H9 (cell line): ENCODE results near the gene ATG12. TPM values are rescaled to one million over a fixed set of nuclear protein-coding genes. Genes with fewer than 3 reads are reported as not detected.
A peak's percentile ranks its signal among the peaks of the same experiment; 100 is the strongest.

ENCODE experiments used
- DNase-seq: peaks from one replicate; pipeline ENCODE4 v3.0.0-alpha.2; 2017
- H2AFZ ChIP-seq: one replicate; pipeline ENCODE4 v1.6.1; 2013; ENCODE audit warnings: mild to moderate bottlenecking, low read length, control low read depth, moderate library complexity
- H2AK5ac ChIP-seq: 2 replicates; pipeline ENCODE4 v1.6.1; 2013; ENCODE audit warnings: low read length, control low read depth, mixed read lengths; ENCODE audit not compliant: insufficient read length
- H2BK120ac ChIP-seq: one replicate; pipeline ENCODE4 v1.6.1; 2013; ENCODE audit warnings: low read depth, mild to moderate bottlenecking, low read length, control low read depth, inconsistent platforms; ENCODE audit not compliant: poor library complexity, severe bottlenecking
- H2BK12ac ChIP-seq: 2 replicates; pipeline ENCODE4 v1.6.1; 2013; ENCODE audit warnings: low read length, control low read depth, mixed read lengths, low read depth; ENCODE audit not compliant: insufficient read length
- H2BK15ac ChIP-seq: 2 replicates; pipeline ENCODE4 v1.6.1; 2013; ENCODE audit warnings: low read depth, low read length, control low read depth
- H2BK20ac ChIP-seq: one replicate; pipeline ENCODE4 v1.6.1; 2013; ENCODE audit warnings: low read depth, mild to moderate bottlenecking, low read length, control low read depth, inconsistent platforms; ENCODE audit not compliant: poor library complexity, severe bottlenecking
- H2BK5ac ChIP-seq: 2 replicates; pipeline ENCODE4 v1.6.1; 2013; ENCODE audit warnings: low read length, control low read depth, mixed read lengths; ENCODE audit not compliant: insufficient read length
- H3K14ac ChIP-seq: 2 replicates; pipeline ENCODE4 v1.6.1; 2013; ENCODE audit warnings: low read length, control low read depth; ENCODE audit not compliant: insufficient read depth
- H3K18ac ChIP-seq: 2 replicates; pipeline ENCODE4 v1.6.1; 2013; ENCODE audit warnings: low read depth, mild to moderate bottlenecking, mixed read lengths, low read length, control low read depth; ENCODE audit not compliant: insufficient read length
- H3K23ac ChIP-seq: 2 replicates; pipeline ENCODE4 v1.6.1; 2013; ENCODE audit warnings: low read length, control low read depth, mixed read lengths, low read depth; ENCODE audit not compliant: insufficient read length
- H3K23me2 ChIP-seq: 2 replicates; pipeline ENCODE4 v1.6.1; 2013; ENCODE audit warnings: low read depth, mild to moderate bottlenecking, mixed read lengths, low read length, control low read depth; ENCODE audit not compliant: insufficient read length, poor library complexity, severe bottlenecking
- H3K27ac ChIP-seq: 2 replicates; pipeline ENCODE4 v1.5.1; 2013; ENCODE audit warnings: low read length, control low read depth, mixed read lengths, low read depth; ENCODE audit not compliant: insufficient read length
- H3K27me3 ChIP-seq: 2 replicates; pipeline ENCODE4 v1.6.1; 2013; ENCODE audit warnings: low read length, control low read depth, inconsistent platforms; ENCODE audit not compliant: insufficient read depth
- H3K4ac ChIP-seq: 2 replicates; pipeline ENCODE4 v1.6.1; 2013; ENCODE audit warnings: low read depth, mild to moderate bottlenecking, control low read depth, inconsistent platforms, low read length, moderate library complexity
- H3K4me1 ChIP-seq: 2 replicates; pipeline ENCODE4 v1.6.1; 2013; ENCODE audit warnings: low read length, control low read depth, inconsistent platforms; ENCODE audit not compliant: insufficient read depth
- H3K4me2 ChIP-seq: 2 replicates; pipeline ENCODE4 v1.6.1; 2013; ENCODE audit warnings: low read length, control low read depth, mixed read lengths; ENCODE audit not compliant: insufficient read length, insufficient read depth
- H3K56ac ChIP-seq: 2 replicates; pipeline ENCODE4 v1.6.1; 2013; ENCODE audit warnings: low read depth, mild to moderate bottlenecking, mixed read lengths, low read length, control low read depth; ENCODE audit not compliant: insufficient read length
- H3K79me1 ChIP-seq: 2 replicates; pipeline ENCODE4 v1.6.1; 2013; ENCODE audit warnings: low read depth, mild to moderate bottlenecking, moderate library complexity, low read length, control low read depth, inconsistent platforms; ENCODE audit not compliant: insufficient read depth, poor library complexity, severe bottlenecking
- H3K79me2 ChIP-seq: 2 replicates; pipeline ENCODE4 v1.6.1; 2013; ENCODE audit warnings: low read length, control low read depth, inconsistent platforms; ENCODE audit not compliant: insufficient read depth
- H3K9ac ChIP-seq: 2 replicates; pipeline ENCODE4 v1.6.1; 2013; ENCODE audit warnings: low read length, control low read depth, mixed read lengths; ENCODE audit not compliant: insufficient read length; ENCODE audit errors: extremely low read depth
- H3K9me3 ChIP-seq: one replicate; pipeline ENCODE4 v1.6.1; 2013; ENCODE audit warnings: low read depth, low read length, inconsistent platforms; ENCODE audit not compliant: control insufficient read depth
- H3T11ph ChIP-seq: one replicate; pipeline ENCODE4 v1.6.1; 2013; ENCODE audit warnings: mild to moderate bottlenecking, low read length, control low read depth, inconsistent platforms
- H4K20me1 ChIP-seq: one replicate; pipeline ENCODE4 v1.6.1; 2013; ENCODE audit not compliant: control insufficient read depth, insufficient read length, insufficient read depth
- H4K5ac ChIP-seq: 2 replicates; pipeline ENCODE4 v1.6.1; 2013; ENCODE audit warnings: low read depth, mild to moderate bottlenecking, mixed read lengths, low read length, control low read depth; ENCODE audit not compliant: insufficient read length
- H4K8ac ChIP-seq: replicated peaks from 2 replicates; pipeline ENCODE4 v1.6.1; 2013; ENCODE audit warnings: low read length, control low read depth, mixed read lengths, low read depth; ENCODE audit not compliant: insufficient read length
- H4K91ac ChIP-seq: 2 replicates; pipeline ENCODE4 v1.6.1; 2013; ENCODE audit warnings: low read depth, mild to moderate bottlenecking, moderate library complexity, mixed read lengths, low read length, control low read depth; ENCODE audit not compliant: insufficient read length
- H3K27ac Mint-ChIP-seq, 3 experiments: 2 replicates in 2 of 3; 3 replicates in 1 of 3; pipeline ENCODE4 v1.8.0; 2020 to 2021; ENCODE audit warnings: mixed read lengths in 3 of 3, mild to moderate bottlenecking in 1 of 3, moderate library complexity in 1 of 3
- H3K27me3 Mint-ChIP-seq: 2 replicates; pipeline ENCODE4 v1.8.0; 2021; ENCODE audit warnings: low read depth, mild to moderate bottlenecking, moderate library complexity, mixed read lengths
- H3K36me3 Mint-ChIP-seq, 3 experiments: 2 replicates in 2 of 3; 3 replicates in 1 of 3; pipeline ENCODE4 v1.8.0; 2020 to 2021; ENCODE audit warnings: low read depth in 3 of 3, mixed read lengths in 3 of 3; ENCODE audit not compliant: insufficient read depth in 1 of 3
- H3K4me1 Mint-ChIP-seq, 2 experiments: 2 replicates each; pipeline ENCODE4 v1.8.0; 2020; ENCODE audit warnings: mixed read lengths in 2 of 2
- H3K4me3 Mint-ChIP-seq, 2 experiments: 2 replicates in 1 of 2; 3 replicates in 1 of 2; pipeline ENCODE4 v1.8.0; 2020 to 2021; ENCODE audit warnings: mild to moderate bottlenecking in 2 of 2, mixed read lengths in 2 of 2, moderate library complexity in 1 of 2
- H3K9me3 Mint-ChIP-seq, 2 experiments: 2 replicates in 1 of 2; 3 replicates in 1 of 2; pipeline ENCODE4 v1.8.0; 2020; ENCODE audit warnings: mild to moderate bottlenecking in 2 of 2, mixed read lengths in 2 of 2, moderate library complexity in 1 of 2
- CTCF ChIP-seq: fragments of 200-600 bp; sonication (generic); conservative IDR thresholded peaks from 3 replicates; pipeline ENCODE4 v1.8.0; 2021; ENCODE audit warnings: antibody characterized with exemption, mild to moderate bottlenecking
- WGBS: extraction: QIAGEN DNeasy Blood & Tissue Kit; methylation state at CpG from one replicate; pipeline ENCODE4 v1.1.7; 2013; ENCODE audit warnings: missing lambda C conversion rate, low lambda C conversion rate, mixed read lengths; ENCODE audit not compliant: insufficient read length; ENCODE audit errors: extremely low coverage; 5-methylcytosine and 5-hydroxymethylcytosine counted together
- total RNA-seq: library from RNA; stranded (reverse); gene quantifications from 2 replicates; pipeline ENCODE4 v1.2.1, GENCODE V29; 2021

Gene ATG12
- total RNA-seq, 1 experiment from 2014 or later: 52.9 TPM

GRCh38 chr5:115857057-115857479 lies 15.7 kb upstream of the ATG12 start:
- DNase-seq: no peak
- peak overlapping the region in 2 of 3 experiments; percentile 11 to 68; a peak in 4 of 7 replicates for H3K27ac Mint-ChIP-seq

More at GRCh38 chr5:115857057-115857479, 15.7 kb upstream of the ATG12 start:
- Mint-ChIP-seq H3K36me3 (peaks cover 0 to 24% (median 3%) of the 10 kb centered on the region in 3 experiments; a peak in 6 of 7 replicates), H3K27me3 (no peaks in the 10 kb centered on the region), H3K9me3 (peaks cover 10 to 12% of the 10 kb centered on the region in 2 experiments), H3K4me3 (no peak overlapping the region; a peak in 1 of 5 replicates), H3K4me1 (peaks cover 25 to 31% of the 10 kb centered on the region in 2 experiments)
- Histone ChIP-seq H3K79me2 (peaks cover 2% of the 10 kb centered on the region; the same call in 1 of the 2 replicates), H3T11ph (no peak overlapping the region), H2BK120ac (no peak overlapping the region), H3K27me3 (no peaks in the 10 kb centered on the region), H3K4me2 (no peak overlapping the region), H3K4me1 (no peaks in the 10 kb centered on the region), H3K56ac (no peak overlapping the region), H3K9ac (no peak overlapping the region), H2AK5ac (no peak overlapping the region), H2BK15ac (no peak overlapping the region), H3K9me3 (no peaks in the 10 kb centered on the region), H3K14ac (no peak overlapping the region), H2BK20ac (no peak overlapping the region), H4K5ac (no peak overlapping the region), H2BK12ac (no peak overlapping the region), H3K23ac (no peak overlapping the region), H4K8ac (no peak overlapping the region), H4K20me1 (no peaks in the 10 kb centered on the region), H3K18ac (no peak overlapping the region), H3K27ac (no peak overlapping the region), H2AFZ (no peak overlapping the region), H3K4ac (no peak overlapping the region), H4K91ac (no peak overlapping the region), H3K79me1 (no peaks in the 10 kb centered on the region), H3K23me2 (no peaks in the 10 kb centered on the region), H2BK5ac (no peak overlapping the region)
- TF ChIP-seq CTCF: no peak
- WGBS: no CpG with 5 or more reads among the region's 1 CpG
